NCI-H1436 (cell line): Measurements from ENCODE around the gene CCDC51.
A peak's percentile ranks its signal among the peaks of the same experiment; 100 is the strongest.

Experiments
- DNase-seq: peaks from one replicate; lab custom pipeline; 2025; lab: John Stamatoyannopoulos, UW

CCDC51 gene

GRCh38 chr3:48433472-48434118 lies 6.3 kb downstream of the CCDC51 start:
- DNase-seq: no peak

DNA sequence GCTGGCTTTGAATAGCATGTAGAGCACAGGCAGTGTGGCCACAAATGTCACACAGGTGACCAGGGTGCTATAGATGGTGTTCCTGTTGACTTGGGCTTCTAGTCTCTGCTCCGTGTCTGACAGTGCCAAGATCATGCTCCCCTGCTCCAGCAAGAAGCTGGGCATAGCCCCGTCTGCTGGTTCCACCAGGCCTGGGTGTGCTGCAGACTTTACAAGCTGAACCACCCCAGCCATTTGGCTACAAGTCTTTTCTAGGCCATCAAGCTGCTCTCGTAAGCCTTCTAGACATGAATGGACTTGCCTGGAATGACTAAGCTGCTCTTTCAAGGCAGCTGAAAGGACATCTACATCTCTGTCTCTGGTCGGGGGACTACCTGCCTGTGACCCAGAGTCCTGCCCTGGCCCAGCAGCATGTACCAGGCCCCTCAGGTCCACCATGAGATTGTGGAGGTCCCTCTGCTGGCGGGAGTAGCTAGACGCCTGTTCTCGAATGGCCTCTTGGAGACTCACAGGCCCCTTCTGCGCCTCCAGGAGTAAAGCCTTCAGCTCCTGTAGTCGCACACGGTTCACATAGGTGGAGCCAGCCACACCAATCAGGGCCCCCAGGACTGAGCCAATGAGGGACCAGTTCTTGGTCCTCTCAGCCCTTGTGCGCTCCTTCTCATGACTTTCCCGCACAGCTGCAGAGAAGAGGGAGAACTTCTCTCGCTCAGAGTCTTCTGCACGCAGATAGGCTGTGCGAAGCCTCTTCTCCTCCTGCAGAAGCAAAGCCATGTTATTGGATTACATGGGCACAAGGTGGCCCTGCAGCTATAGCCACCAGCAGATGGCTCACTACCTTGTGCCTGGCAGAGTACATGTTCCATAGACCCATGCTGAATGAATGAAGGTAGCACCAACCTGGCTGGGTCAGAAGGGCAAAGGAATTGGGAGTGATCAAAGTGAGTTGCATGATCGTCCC lies 7.2 kb downstream of the CCDC51 start:
- no peak for DNase-seq

- no peak for DNase-seq
Measured at GRCh38 chr3:48431224-48432029, 8.5 kb downstream of the CCDC51 start.

GRCh38 chr3:48430708-48431101 lies 9.2 kb downstream of the CCDC51 start:
- DNase-seq: no peak

GRCh38 chr3:48429960-48430707 lies 9.8 kb downstream of the CCDC51 start, which contains the start of gene PLXNB1:
Gene PLXNB1, minus strand, starts transcription at chr3:48430086. Its CDS starts 5,475 bp downstream, at chr3:48424611.
- peak; percentile 64 for DNase-seq

GRCh38 chr3:48429317-48429959 lies 10.5 kb downstream of the CCDC51 start:
- peak; percentile 34 for DNase-seq

DNA sequence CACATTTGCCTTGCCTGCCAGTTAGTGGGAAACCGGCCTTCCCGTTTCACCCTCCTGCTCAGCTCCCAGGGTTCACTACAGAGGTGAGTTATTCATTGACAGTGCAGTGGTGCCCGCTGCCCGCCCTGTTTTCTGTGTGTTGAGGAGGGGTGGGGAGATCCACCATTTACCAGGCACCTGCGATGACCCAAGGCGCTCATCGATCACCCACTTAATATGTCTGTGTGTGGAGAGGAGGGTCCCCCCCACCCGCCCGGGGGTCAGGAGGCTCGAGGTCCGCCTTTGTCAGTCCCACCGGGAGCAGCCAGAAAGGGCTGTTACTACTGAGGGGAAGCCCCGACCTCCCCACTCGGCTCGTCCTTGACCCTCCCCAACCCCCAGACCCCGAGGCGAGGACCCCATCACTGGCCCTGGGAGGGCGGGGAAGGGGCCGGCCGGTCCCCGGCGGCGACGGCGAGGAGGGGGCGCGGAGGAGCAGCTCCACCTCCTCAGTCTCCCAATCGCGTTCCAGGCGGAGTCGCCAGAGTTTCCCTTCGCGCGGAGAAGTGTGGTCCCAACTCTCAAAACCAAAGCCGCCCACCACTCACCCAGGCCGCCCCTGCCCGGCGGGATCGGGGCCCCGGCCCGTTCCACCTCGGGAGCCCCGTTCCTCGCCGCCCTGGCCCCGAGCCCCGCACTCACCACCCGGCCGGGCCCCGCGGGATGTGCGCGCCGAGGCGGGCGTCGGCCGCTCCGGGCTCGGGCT lies 11.2 kb downstream of the CCDC51 start:
- DNase-seq: no peak

DNA sequence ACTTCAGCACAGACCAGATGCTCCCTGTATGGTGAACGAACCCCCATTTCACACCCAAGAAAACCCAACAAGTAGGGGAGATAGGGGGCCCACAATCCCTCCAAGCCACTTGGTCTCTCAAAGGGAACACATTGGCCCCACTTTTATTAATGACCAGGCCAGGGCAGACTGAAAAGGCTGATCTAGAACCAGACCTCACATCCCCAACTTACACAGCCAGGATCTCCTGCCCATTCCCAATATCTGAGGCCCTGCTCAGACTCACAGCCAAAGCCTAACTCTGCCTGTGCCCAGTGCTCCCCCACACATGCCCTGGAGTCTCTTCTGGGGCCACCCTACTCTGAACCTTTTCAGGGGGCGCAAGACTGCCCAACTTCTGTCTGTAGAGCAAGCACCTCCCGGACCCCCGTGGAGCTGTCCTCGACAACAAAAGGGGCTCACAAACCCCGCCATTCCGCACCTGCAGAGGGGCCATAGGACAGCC lies 11.8 kb downstream of the CCDC51 start:
- DNase-seq: no peak

DNA sequence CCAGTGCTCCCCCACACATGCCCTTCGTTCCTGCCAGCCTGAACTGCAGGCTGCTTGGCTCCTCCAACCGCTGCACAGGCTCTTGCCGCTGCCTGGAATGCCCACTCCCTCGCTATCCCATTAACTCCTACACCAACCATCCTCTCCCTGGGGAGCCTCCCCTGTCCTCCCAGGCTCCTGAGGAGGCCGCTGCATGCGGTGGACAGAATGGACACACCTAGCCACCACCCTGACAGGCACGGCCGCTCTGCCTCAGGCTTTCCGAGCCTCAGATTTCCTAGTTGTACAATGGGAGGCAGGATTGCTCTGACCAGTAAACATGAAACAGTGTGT lies 12.3 kb downstream of the CCDC51 start:
- no peak for DNase-seq

DNA sequence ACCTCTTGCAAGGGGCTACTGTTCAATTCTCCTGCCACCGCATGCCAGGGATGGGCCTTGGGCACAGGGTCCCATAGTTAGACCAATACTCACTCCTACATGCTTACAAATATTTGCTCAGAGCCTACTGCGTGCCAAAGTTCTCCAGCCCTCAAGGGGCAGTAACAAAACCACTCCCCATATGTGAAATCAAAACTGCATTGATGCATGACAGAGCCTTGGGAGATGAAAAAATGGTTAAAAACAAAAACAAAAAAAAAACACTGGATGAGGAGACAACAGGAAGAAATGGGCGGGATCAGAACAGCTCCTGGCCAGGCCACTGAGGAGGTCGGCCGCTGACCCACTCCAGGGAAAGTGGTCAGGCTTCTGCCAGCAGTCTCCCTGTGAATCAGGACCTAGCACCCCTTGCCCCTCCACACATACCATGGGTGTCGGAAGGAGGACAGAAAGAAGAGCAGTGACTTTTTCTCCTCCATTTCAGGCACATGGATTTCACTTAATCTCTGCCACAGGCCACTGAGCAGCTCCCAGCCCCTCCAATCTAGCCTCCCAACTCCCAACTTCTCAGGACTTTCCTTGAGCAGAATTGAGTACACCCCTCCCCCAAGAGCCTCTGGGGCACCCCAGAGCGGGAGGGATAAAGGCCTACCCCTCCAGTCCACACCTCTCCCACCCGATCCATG lies 12.8 kb downstream of the CCDC51 start:
- DNase-seq: no peak

DNA sequence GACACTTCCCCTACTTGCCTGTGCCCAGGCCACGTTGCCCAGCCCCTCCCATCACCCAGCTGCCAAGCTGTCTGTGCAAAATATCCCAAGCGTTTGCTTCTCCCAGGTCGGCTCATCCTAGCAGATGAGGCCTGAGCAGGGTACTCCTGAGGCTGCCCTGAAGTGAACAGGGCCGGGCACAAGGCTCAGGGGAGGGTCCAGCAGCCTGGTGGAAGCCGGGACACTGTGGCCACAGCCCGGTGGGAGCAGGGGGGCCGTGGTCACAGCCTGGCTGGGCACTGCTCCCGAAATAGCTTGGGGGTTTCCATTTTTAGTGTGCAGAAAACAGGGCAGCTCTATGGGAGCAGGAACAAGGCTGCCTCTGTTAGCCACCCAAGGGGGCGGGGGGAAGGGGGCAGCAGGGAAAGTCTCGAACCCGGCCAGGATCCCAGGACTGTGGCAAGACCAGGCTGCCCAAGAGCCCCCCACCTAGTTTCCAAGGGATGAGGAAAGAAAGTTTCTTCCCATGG lies 13.5 kb downstream of the CCDC51 start:
- DNase-seq: no peak

GRCh38 chr3:48425281-48425812 lies 14.6 kb downstream of the CCDC51 start:
- DNase-seq: no peak

DNA sequence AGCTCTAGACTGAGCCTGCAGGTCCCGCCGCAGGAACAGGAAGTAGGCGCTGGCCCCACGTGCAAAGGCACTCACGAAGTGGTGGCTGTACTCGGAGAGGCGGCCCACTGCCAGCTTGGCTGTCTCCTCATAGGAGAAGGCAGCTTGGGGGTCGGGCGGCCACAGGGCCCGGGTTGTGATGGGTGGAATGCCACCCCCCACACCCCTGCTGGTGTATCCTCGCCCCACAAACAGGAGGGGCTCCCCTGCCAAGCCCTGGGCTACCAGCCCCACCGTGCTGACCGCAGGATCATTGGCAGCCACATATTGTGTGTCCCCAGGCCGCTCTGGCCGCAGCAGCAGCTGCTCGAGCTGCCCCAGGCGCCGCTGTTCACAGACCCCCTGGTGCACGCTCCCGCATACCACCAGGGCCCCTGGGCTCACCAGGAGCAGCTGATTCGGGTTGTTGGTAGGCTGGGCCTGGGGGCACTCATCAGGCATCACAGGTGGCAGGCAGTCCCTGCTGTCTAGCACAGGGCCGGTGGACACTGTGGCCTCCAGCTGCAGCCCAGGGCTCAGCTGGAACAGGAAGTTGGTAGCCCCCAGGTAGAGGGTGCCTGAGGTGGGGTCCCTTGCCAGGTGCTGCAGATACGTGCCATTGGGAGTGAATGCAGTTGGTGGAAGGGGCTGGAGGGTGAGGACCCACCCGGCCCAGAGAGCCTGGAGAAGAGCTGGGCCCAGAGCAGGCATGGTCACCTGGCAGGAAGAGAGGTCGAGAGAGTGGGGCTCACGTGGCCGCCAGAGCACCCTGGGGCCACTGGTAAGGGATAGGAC lies 15.8 kb downstream of the CCDC51 start:
- no peak for DNase-seq

- no peak for DNase-seq
Measured at GRCh38 chr3:48423241-48423882, 16.6 kb downstream of the CCDC51 start.

DNA sequence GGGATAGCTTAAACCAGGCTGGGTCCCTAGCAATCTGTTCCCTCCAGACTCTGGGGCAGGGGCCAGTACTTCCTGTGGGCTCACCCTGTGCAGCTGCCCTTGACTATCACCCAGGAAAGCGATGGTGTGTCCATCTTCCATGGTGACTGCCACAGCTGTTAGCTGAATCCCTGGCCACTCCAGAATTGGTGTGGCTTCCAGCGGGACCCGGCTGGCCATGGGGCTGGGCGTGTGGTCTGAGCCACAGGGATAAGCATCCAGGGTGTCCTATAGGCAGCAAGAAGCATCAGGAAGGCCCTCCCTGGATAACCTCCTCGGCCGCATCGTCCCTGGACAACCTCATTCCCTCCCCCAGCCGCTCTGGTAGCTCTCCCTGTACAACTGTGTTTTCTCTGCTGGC lies 17.2 kb downstream of the CCDC51 start:
- DNase-seq: no peak

DNA sequence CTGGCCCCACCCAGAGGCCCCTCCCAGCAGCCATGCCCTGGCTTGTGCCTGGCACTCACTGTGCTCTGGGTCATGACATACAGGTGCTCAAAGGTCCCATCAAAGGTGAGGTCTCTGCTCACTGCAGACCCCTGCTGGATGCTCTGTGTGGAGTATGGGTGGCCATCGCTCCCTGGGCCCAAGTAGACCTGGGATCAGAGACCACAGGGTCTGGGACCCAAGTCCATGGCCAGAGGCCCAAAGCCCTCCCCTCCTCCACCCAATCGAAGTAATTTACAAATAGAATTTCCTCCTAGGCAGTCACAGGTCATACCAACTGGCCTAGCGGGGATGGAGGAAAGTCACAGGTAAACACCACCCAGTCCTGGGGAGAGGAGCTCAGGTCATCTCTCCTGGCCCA lies 17.6 kb downstream of the CCDC51 start:
- DNase-seq: no peak

DNA sequence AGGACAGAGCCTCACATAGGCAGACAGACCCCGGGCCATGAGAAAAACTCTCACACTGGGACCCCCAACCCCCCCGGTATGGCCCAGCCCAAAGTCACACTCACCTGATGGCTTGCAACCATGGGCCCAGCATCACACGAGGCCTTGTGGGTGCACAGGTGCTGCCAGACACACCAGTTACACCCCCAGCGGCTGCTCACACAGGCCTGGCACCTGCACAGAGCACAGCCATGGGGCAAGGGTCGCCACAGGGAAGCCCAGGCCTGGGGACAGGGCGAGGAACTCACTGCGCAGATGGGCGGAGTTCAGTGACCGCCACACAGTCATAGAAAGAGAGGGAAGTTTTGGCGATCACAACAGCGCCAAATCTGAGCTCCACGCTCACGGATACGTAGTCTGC lies 19.4 kb downstream of the CCDC51 start:
- no peak for DNase-seq

GRCh38 chr3:48419597-48419996 lies 20.3 kb downstream of the CCDC51 start:
- no peak for DNase-seq
